IMR-90 (cell line): ENCODE results near the gene KRTAP12-3. TPM values are rescaled to one million over a fixed set of nuclear protein-coding genes. Genes with fewer than 3 reads are reported as not detected.

Experiments used
- ATAC-seq: fragments of 200-7000 bp; cut with Tn5 transposase; 2 replicates; pipeline ENCODE4 v1.9.1; 2020; ENCODE audit warnings: low read depth, mild to moderate bottlenecking, moderate library complexity
- BruUV-seq: library from RNA; stranded (reverse); fragments of 400-500 nt; replicated peaks from 2 replicates; lab custom pipeline; 2021; lab: Mats Ljungman, UMichigan
- CTCF ChIA-PET: fragments of 300-600 bp; formaldehyde crosslinking; extraction: SDS; loops from one replicate; lab custom pipeline; 2021; ENCODE audit warnings: antibody characterized with exemption; lab: Yijun Ruan, JAX
- POLR2A ChIA-PET: fragments of 300-600 bp; sonication (Branson Sonifier 250); formaldehyde crosslinking; loops from one replicate; lab custom pipeline; 2022; ENCODE audit warnings: antibody characterized with exemption; ENCODE audit not compliant: unreplicated experiment; lab: Charles Lee
- DNase-seq: peaks from one replicate; pipeline ENCODE4 v3.0.0; 2013
- H2AFZ ChIP-seq: replicated peaks from 2 replicates; pipeline ENCODE3; 2013; ENCODE audit warnings: low read length, mild to moderate bottlenecking; ENCODE audit not compliant: poor library complexity
- H2AK5ac ChIP-seq: 2 replicates; pipeline ENCODE4 v1.6.1; 2013; ENCODE audit warnings: low read depth, low read length, inconsistent platforms
- H2AK9ac ChIP-seq: replicated peaks from 2 replicates; pipeline ENCODE3; 2013; ENCODE audit warnings: mild to moderate bottlenecking, low read depth, low read length, moderate library complexity; ENCODE audit not compliant: poor library complexity
- H2BK120ac ChIP-seq: 2 replicates; pipeline ENCODE4 v1.6.1; 2013; ENCODE audit warnings: low read depth, low read length, inconsistent platforms
- H2BK15ac ChIP-seq: 3 replicates; pipeline ENCODE4 v1.6.1; 2013; ENCODE audit warnings: low read depth, low read length, inconsistent platforms
- H2BK20ac ChIP-seq: 2 replicates; pipeline ENCODE4 v1.6.1; 2013; ENCODE audit warnings: low read depth, mild to moderate bottlenecking, inconsistent platforms, low read length, moderate library complexity
- H2BK5ac ChIP-seq: 2 replicates; pipeline ENCODE4 v1.6.1; 2013; ENCODE audit warnings: mild to moderate bottlenecking, low read depth, low read length, inconsistent platforms; ENCODE audit not compliant: poor library complexity, severe bottlenecking
- H3K14ac ChIP-seq: replicated peaks from 2 replicates; pipeline ENCODE4 v1.6.1; 2013; ENCODE audit warnings: low read depth, low read length, inconsistent platforms
- H3K18ac ChIP-seq: 2 replicates; pipeline ENCODE4 v1.6.1; 2013; ENCODE audit warnings: low read depth, low read length, control low read depth
- H3K23ac ChIP-seq: 2 replicates; pipeline ENCODE4 v1.6.1; 2013; ENCODE audit warnings: low read depth, low read length, inconsistent platforms
- H3K27ac ChIP-seq: 2 replicates; pipeline ENCODE4 v1.5.1; 2013; ENCODE audit warnings: mild to moderate bottlenecking, control low read depth, low read length; ENCODE audit not compliant: insufficient read depth
- H3K27me3 ChIP-seq: 2 replicates; pipeline ENCODE4 v1.6.1; 2013; ENCODE audit warnings: low read length; ENCODE audit not compliant: control insufficient read depth, insufficient read depth
- H3K36me3 ChIP-seq: 2 replicates; pipeline ENCODE4 v1.6.1; 2013; ENCODE audit warnings: low read length, mixed read lengths; ENCODE audit not compliant: control insufficient read depth, insufficient read depth
- H3K4ac ChIP-seq: 2 replicates; pipeline ENCODE4 v1.6.1; 2013; ENCODE audit warnings: low read depth, low read length, inconsistent platforms
- H3K4me1 ChIP-seq: 2 replicates; pipeline ENCODE4 v1.6.1; 2013; ENCODE audit warnings: low read length, mixed read lengths; ENCODE audit not compliant: control insufficient read depth, insufficient read depth
- H3K4me2 ChIP-seq: 2 replicates; pipeline ENCODE4 v1.6.1; 2013; ENCODE audit warnings: low read depth, mild to moderate bottlenecking, control low read depth, low read length, moderate library complexity
- H3K4me3 ChIP-seq: 2 replicates; pipeline ENCODE4 v1.5.1; 2013; ENCODE audit warnings: low read depth, mild to moderate bottlenecking, control low read depth, low read length, moderate library complexity; ENCODE audit not compliant: insufficient read depth
- H3K56ac ChIP-seq: 2 replicates; pipeline ENCODE4 v1.6.1; 2013; ENCODE audit warnings: low read length, inconsistent platforms; ENCODE audit not compliant: insufficient read depth; ENCODE audit errors: extremely low read depth
- H3K79me1 ChIP-seq, 2 experiments: 2 replicates each; pipeline ENCODE4 v1.6.1; 2013; ENCODE audit warnings: low read length in 2 of 2, inconsistent platforms in 1 of 2, low read depth in 1 of 2
- H3K9ac ChIP-seq: 2 replicates; pipeline ENCODE4 v1.6.1; 2013; ENCODE audit warnings: low read depth, low read length, control low read depth
- H3K9me1 ChIP-seq: 2 replicates; pipeline ENCODE4 v1.6.1; 2013; ENCODE audit warnings: low read length, inconsistent platforms; ENCODE audit not compliant: insufficient read depth
- H3K9me3 ChIP-seq: 2 replicates; pipeline ENCODE4 v1.6.1; 2013; ENCODE audit warnings: low read length; ENCODE audit not compliant: control insufficient read depth, insufficient read depth
- H4K20me1 ChIP-seq: 2 replicates; pipeline ENCODE4 v1.6.1; 2013; ENCODE audit warnings: low read length, inconsistent platforms; ENCODE audit not compliant: insufficient read depth
- H4K5ac ChIP-seq: 2 replicates; pipeline ENCODE4 v1.6.1; 2013; ENCODE audit warnings: mild to moderate bottlenecking, low read depth, low read length, control low read depth
- H4K8ac ChIP-seq, 2 experiments: 2 replicates each; pipeline ENCODE4 v1.6.1; 2013; ENCODE audit warnings: low read depth in 2 of 2, low read length in 2 of 2, control low read depth in 1 of 2, inconsistent platforms in 1 of 2
- H4K91ac ChIP-seq: 2 replicates; pipeline ENCODE4 v1.6.1; 2013; ENCODE audit warnings: low read depth, low read length, inconsistent platforms; ENCODE audit not compliant: insufficient read depth
- BHLHE40 ChIP-seq: fragments of 150-350 bp; IDR thresholded peaks from 2 replicates; pipeline ENCODE4 v1.6.1; 2016; ENCODE audit warnings: mild to moderate bottlenecking, low read depth, low read length
- CHD1 ChIP-seq: IDR thresholded peaks from 2 replicates; pipeline ENCODE4 v1.6.1; 2012; ENCODE audit warnings: low read depth, low read length, improper control_type of control experiment
- FOS ChIP-seq: fragments of 150-350 bp; IDR thresholded peaks from 2 replicates; pipeline ENCODE4 v1.6.1; 2016; ENCODE audit warnings: low read depth, low read length
- NFE2L2 ChIP-seq: fragments of 150-350 bp; IDR thresholded peaks from 2 replicates; pipeline ENCODE4 v1.6.1; 2016; ENCODE audit warnings: low read depth, mild to moderate bottlenecking, low read length
- POLR2A ChIP-seq: IDR thresholded peaks from 2 replicates; pipeline ENCODE4 v1.6.1; 2012; ENCODE audit warnings: mild to moderate bottlenecking, low read depth, low read length
- RAD21 ChIP-seq: IDR thresholded peaks from 2 replicates; pipeline ENCODE4 v1.6.1; 2012; ENCODE audit warnings: low read length, improper control_type of control experiment
- RCOR1 ChIP-seq: IDR thresholded peaks from 2 replicates; pipeline ENCODE4 v1.6.1; 2012; ENCODE audit warnings: mild to moderate bottlenecking, low read length, improper control_type of control experiment; ENCODE audit not compliant: insufficient replicate concordance
- RFX5 ChIP-seq: IDR thresholded peaks from 2 replicates; pipeline ENCODE4 v1.8.0; 2012; ENCODE audit warnings: low read depth, mild to moderate bottlenecking, low read length, moderate library complexity
- SMC3 ChIP-seq: fragments of 150-350 bp; IDR thresholded peaks from 2 replicates; pipeline ENCODE4 v1.6.1; 2016; ENCODE audit warnings: low read depth, mild to moderate bottlenecking, antibody characterized with exemption, low read length, moderate library complexity
- dilution Hi-C: fragments of 300-500 bp; cut with HindIII; formaldehyde crosslinking; loops from one replicate; pipeline ENCODE4 v1.14.3; 2018; ENCODE audit warnings: low sequenced_read_pairs; ENCODE audit not compliant: unreplicated experiment
- in situ Hi-C: fragments of 300-500 bp; cut with MboI; formaldehyde crosslinking; loops from 3 replicates; pipeline ENCODE4 v1.14.3; 2019; ENCODE audit warnings: low sequenced_read_pairs, inconsistent platforms, mixed read lengths
- intact Hi-C: fragments of 100-400 bp; cut with micrococcal nuclease; formaldehyde crosslinking; loops from 2 replicates; pipeline ENCODE4 v1.10.0; 2022
- polyA plus RNA-seq, 3 experiments: library from polyadenylated mRNA; depleted of rRNA; stranded (reverse); fragments of >200 nt; gene quantifications; 2 replicates each; pipeline ENCODE4 v1.2.3, GENCODE V29; 2012; ENCODE audit warnings: low replicate concordance in 1 of 3
- total RNA-seq: library from RNA; depleted of rRNA; stranded (reverse); fragments of >200 nt; gene quantifications from 2 replicates; pipeline ENCODE4 v1.2.3, GENCODE V29; 2012
- TF ChIP-seq, protein P1 (sequence below): fragments of 150-350 bp; IDR thresholded peaks from 2 replicates; pipeline ENCODE4 v1.6.1; 2017; ENCODE audit warnings: mild to moderate bottlenecking, antibody characterized with exemption, low read length, low read depth
- TF ChIP-seq, protein P2 (sequence below): conservative IDR thresholded peaks from 2 replicates; pipeline ENCODE4 v1.5.1; 2012; ENCODE audit warnings: mild to moderate bottlenecking, low read depth, low read length, improper control_type of control experiment

Gene KRTAP12-3
- total and polyA plus RNA-seq, 2 of the 4 experiments (the other 2 are of a cell fraction) = not detected

GRCh38 chr21:44657635-44658540 lies at the start of gene KRTAP12-3 (continued):
- TF ChIP-seq, protein P1, sequence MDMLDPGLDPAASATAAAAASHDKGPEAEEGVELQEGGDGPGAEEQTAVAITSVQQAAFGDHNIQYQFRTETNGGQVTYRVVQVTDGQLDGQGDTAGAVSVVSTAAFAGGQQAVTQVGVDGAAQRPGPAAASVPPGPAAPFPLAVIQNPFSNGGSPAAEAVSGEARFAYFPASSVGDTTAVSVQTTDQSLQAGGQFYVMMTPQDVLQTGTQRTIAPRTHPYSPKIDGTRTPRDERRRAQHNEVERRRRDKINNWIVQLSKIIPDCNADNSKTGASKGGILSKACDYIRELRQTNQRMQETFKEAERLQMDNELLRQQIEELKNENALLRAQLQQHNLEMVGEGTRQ = no peak
- TF ChIP-seq RAD21 = no peak

- H3K9ac ChIP-seq = no peak overlapping the region
- H4K91ac ChIP-seq = no peak overlapping the region
- H3K9me1 ChIP-seq = no peaks in the 10 kb centered on the region
- no peak overlapping the region for H2BK15ac ChIP-seq
- ChIA-PET POLR2A (no interaction called here), CTCF (no interaction called here)
- H3K4me1 ChIP-seq = no peaks in the 10 kb centered on the region
- no peak overlapping the region for H2BK20ac ChIP-seq
- in situ Hi-C loops = no loop called here
- no peak overlapping the region for H3K4ac ChIP-seq
- H3K36me3 ChIP-seq = no peaks in the 10 kb centered on the region
- H4K8ac ChIP-seq = no peak overlapping the region
- H2AK9ac ChIP-seq = no peak overlapping the region
- dilution Hi-C loops = no loop called here
- no peak overlapping the region for H3K18ac ChIP-seq
- no peak overlapping the region for H2AFZ ChIP-seq
- no peak overlapping the region for H3K23ac ChIP-seq
- H2BK5ac ChIP-seq = no peak overlapping the region
- no peak overlapping the region for H4K5ac ChIP-seq
- intact Hi-C loops = no loop called here
- no peak overlapping the region for H3K14ac ChIP-seq
- H2AK5ac ChIP-seq = no peak overlapping the region
- no peak overlapping the region for H3K4me2 ChIP-seq
- peaks cover 12% of the 10 kb centered on the region for H3K9me3 ChIP-seq
- no peak overlapping the region for H3K4me3 ChIP-seq
- TF ChIP-seq POLR2A (no peak), FOS (no peak), RFX5 (no peak), RCOR1 (no peak), BHLHE40 (no peak), CHD1 (no peak), NFE2L2 (no peak), SMC3 (no peak)
- TF ChIP-seq, protein P1 = no peak
- TF ChIP-seq, protein P2, sequence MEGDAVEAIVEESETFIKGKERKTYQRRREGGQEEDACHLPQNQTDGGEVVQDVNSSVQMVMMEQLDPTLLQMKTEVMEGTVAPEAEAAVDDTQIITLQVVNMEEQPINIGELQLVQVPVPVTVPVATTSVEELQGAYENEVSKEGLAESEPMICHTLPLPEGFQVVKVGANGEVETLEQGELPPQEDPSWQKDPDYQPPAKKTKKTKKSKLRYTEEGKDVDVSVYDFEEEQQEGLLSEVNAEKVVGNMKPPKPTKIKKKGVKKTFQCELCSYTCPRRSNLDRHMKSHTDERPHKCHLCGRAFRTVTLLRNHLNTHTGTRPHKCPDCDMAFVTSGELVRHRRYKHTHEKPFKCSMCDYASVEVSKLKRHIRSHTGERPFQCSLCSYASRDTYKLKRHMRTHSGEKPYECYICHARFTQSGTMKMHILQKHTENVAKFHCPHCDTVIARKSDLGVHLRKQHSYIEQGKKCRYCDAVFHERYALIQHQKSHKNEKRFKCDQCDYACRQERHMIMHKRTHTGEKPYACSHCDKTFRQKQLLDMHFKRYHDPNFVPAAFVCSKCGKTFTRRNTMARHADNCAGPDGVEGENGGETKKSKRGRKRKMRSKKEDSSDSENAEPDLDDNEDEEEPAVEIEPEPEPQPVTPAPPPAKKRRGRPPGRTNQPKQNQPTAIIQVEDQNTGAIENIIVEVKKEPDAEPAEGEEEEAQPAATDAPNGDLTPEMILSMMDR = no peak
- H4K20me1 ChIP-seq = no peaks in the 10 kb centered on the region
- H2BK120ac ChIP-seq = no peak overlapping the region
- ATAC-seq (no peak), DNase-seq (no peak)
- no peaks in the 10 kb centered on the region for H3K27me3 ChIP-seq
- no peak overlapping the region for H3K56ac ChIP-seq
- H3K79me1 ChIP-seq = no peaks in the 10 kb centered on the region
- BruUV-seq = no TSS peak
- no peak overlapping the region for H3K27ac ChIP-seq
Observed at GRCh38 chr21:44609193-44609592, 48.5 kb upstream of the KRTAP12-3 start.
